ENCODE results near the gene GHR. TPM values are rescaled to one million over a fixed set of nuclear protein-coding genes. Genes with fewer than 3 reads are reported as not detected.

Gene GHR
- total RNA-seq, 4 donors from 2014 or later: 1.8 to 12.4 (median 3.7) TPM

GRCh38 chr5:42614509-42614908 is 191.3 kb downstream of the GHR start:
- TF ChIP-seq CTCF (IDR thresholded peaks at IDR 0.05): no peak
- Histone ChIP-seq H3K36me3 (no peaks in the 10 kb centered on the region), H3K27me3 (no peaks in the 10 kb centered on the region), H3K4me1 (no peaks in the 10 kb centered on the region), H3K9me3 (no peaks in the 10 kb centered on the region), H3K27ac (no peak overlapping the region), H3K4me3 (no peak overlapping the region)
- no peak for DNase-seq

DNA sequence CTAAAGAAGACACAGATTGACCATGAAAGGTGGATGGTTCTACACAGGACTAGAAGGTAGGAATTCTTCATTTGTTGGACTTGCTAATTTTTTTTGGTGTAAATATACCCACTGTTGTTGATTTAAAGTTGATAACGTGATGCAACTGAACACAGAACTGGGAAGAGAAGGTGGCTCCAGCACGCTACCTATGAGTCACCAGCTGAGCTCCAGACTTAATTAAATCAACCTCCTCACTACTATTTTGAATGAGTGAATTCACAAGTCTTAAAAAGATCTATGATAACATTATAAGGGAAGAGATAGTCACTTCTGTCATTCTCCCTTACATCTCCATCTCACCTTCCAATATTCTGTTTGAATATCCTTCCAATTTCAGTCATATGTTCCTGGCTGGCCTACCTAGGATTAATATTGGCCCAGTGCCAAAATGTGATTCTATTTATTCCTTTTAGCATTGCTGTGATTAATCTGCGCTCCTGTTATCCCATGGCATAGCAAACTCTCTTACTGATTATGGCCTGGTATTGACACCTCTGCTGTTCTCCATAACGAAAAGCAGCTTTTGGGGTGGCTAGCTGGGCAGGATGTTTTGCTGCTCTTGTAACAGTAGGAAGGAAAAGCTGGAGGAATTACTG is 197.5 kb downstream of the GHR start:
- Histone ChIP-seq H3K4me3 (no peak overlapping the region), H3K36me3 (no peaks in the 10 kb centered on the region), H3K9me3 (no peaks in the 10 kb centered on the region), H3K27me3 (no peaks in the 10 kb centered on the region), H3K27ac (peak overlapping the region in 3 of 4 donors; percentile 25 to 73 (median 62)), H3K4me1 (peaks cover 0 to 10% (median 3%) of the 10 kb centered on the region in 4 donors)
- TF ChIP-seq POLR2A (IDR thresholded peaks at IDR 0.05): no peak
- no peak for TF ChIP-seq CTCF (IDR thresholded peaks at IDR 0.05)
- DNase-seq: no peak

DNA sequence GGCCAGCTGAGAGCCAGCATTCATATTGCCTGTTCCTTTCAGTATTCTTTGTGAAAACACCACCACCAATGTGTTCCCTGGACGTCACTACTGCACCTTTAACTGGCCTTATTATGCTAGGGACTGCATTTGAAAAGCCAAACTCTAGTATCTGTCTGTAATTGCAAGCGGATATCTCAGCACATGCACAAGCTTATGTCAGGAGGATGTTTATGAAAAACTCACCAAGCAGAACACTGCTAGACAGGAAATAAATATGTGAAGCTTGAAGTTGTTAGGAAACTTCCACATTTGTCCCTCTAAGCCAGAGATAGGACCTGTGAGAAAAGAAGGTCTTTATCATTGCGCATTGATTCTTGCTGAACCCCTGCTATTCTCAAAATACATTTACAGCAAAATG is 198.0 kb downstream of the GHR start:
- H3K9me3 ChIP-seq: no peaks in the 10 kb centered on the region
- TF ChIP-seq POLR2A (IDR thresholded peaks at IDR 0.05) (no peak), CTCF (IDR thresholded peaks at IDR 0.05) (no peak)
- H3K27ac ChIP-seq: peak overlapping the region; percentile 25 to 73 (median 48)
- peak in 2 of 3 donors; percentile 19 to 46 for DNase-seq
- no peak overlapping the region for H3K4me3 ChIP-seq
- H3K4me1 ChIP-seq: peaks cover 0 to 10% (median 3%) of the 10 kb centered on the region in 4 donors
- no peaks in the 10 kb centered on the region for H3K36me3 ChIP-seq
- no peaks in the 10 kb centered on the region for H3K27me3 ChIP-seq

DNA sequence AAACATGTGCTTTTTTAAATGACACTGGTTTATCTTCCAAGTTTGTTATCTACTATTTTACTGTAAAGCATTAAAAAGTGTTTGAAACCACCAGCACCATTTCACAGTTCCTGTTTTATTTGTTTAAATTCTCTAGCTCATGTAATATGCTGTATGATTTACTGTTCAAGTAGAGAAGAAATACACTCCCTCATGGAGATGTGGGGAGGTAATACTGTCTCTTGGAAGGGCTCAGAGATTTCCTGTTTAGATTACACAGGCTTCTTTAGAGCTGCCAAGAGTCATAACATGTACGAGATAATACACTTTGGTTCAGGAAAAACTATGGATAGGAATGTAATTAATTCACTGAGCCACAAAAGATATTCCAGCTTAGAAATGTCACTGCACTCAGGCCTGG is 198.4 kb downstream of the GHR start:
- Histone ChIP-seq H3K36me3 (no peaks in the 10 kb centered on the region), H3K4me3 (no peak overlapping the region), H3K27ac (peak overlapping the region; percentile 33 to 73 (median 52)), H3K27me3 (no peaks in the 10 kb centered on the region), H3K4me1 (peaks cover 0 to 10% (median 3%) of the 10 kb centered on the region in 4 donors), H3K9me3 (no peaks in the 10 kb centered on the region)
- no peak for TF ChIP-seq CTCF (IDR thresholded peaks at IDR 0.05)
- no peak for TF ChIP-seq POLR2A (IDR thresholded peaks at IDR 0.05)
- DNase-seq: no peak

DNA sequence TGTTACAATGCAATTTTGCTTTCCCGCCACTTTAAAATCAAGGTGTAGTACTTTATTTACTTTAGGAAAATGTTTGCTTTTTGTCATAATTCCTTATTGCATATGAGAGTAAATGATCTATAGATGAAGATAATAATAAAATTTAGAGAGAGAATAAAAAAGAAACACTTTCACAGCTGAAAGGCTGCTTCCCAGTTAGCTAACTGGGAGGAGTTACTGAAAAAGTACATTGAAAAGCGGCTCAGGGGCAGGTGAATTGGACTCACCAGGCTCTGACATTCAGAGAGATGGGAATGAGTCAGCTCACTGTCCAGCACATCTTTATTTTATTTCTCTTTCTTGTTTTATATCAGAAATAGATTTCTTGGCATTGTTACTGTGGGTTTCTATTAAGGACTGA is 201.7 kb downstream of the GHR start:
- DNase-seq: no peak

More for the DNA sequence above, 201.7 kb downstream of the GHR start:
- TF ChIP-seq POLR2A (IDR thresholded peaks at IDR 0.05): no peak
- no peak for TF ChIP-seq CTCF (IDR thresholded peaks at IDR 0.05)
- no peaks in the 10 kb centered on the region for H3K9me3 ChIP-seq
- H3K36me3 ChIP-seq: no peaks in the 10 kb centered on the region
- no peak overlapping the region for H3K27ac ChIP-seq
- peaks cover 0 to 10% (median 3%) of the 10 kb centered on the region in 4 donors for H3K4me1 ChIP-seq
- H3K4me3 ChIP-seq: no peak overlapping the region
- no peaks in the 10 kb centered on the region for H3K27me3 ChIP-seq
